NCI-H2107 (cell line): ENCODE data around the gene ZNF543.
"Not testable (repeated sequence)": the region's sequence is repeated elsewhere in the genome, so short reads cannot be mapped to it uniquely, and the experiment has no call there.

Experiments
- DNase-seq: peaks from one replicate; lab custom pipeline; 2025; lab: John Stamatoyannopoulos, UW

Gene ZNF543

DNA sequence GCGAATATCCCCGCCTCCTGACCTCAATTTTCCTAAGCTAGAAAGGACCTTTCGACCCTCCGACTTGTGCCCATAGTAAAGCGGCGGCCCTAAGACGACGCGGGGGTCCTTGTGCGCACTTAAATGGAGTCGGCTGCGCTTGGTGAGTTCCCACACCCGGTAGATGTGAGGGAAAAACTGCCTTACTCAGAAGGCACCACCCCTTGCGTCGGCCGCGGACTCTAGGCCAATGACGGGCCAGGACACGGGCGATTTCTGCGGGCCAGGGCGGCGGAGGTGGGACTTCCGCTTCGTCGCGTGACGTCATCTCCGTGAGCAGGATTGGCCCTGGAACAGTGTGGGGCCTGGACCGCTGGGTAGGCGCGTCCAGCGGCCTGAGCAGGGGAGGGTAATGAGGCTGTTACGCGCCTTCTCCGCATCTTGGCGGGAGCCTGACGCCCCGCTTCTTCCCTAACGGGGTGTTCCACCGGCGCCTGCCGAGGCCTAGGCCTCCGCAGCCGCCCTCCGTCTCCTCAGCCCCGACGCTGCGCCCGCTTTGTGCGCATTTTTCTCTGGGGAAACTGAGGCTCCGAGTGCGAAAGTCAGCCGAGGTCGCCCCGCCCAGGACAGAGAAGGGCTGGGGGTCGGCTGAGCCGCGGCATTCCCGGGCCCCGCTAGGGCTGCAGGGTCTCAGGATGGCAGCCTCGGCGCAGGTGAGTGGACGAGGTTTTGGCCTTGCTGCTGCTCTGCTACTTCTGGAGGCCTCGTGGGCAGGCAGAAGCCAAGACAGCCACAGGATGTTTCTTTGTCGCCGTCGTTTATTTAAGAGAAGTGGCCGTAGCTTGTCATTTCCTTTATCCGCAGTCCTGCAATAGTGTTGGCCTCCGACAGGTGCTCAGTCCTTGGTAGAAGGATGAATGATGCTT, at the start of gene ZNF543:
Gene ZNF543, plus strand, starts transcription at position 293 of the 905 bp plus-strand sequence. Its CDS starts 382 bp downstream, at position 675.
- DNase-seq = peak; percentile 94

DNA sequence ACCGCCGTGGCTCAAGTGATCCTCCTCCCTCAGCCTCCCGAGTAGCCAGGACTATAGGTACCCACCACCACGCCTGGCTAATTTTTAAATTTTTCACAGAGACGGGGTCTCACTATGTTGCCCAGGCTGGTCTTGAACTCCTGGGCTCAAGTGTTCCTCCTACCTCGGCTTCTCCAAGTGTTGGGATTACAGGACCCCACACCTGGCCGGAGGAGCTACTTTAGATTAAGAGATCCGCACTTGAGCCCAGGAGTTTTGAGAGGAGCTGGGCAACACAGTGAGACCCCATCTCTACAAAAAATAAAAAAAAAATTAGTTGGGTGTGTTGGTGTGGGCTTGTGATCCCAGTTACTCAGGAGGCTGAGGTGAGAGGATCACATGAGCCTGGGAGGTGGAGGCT, 49.0 kb upstream of the ZNF543 start:
- DNase-seq = no peak

DNA sequence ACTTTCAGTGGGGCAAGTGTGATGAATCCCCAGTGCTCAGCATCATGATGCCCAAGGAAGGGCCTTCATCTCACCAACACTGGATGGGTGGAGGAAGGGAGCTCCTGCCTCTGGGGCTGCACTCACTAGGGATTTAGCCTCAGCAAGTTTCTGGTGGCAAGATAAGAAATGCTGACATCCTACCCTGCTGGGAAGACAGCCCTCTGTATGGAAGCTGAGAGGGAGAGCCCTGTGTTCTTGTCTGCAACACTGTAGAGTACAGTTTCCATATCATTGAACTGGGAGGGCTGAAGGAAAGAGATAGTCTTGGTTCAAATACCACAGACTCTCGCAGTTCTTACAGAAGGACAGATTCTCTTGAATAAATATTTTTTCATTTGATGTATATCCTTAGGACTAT, 47.3 kb upstream of the ZNF543 start:
- no peak for DNase-seq

DNA sequence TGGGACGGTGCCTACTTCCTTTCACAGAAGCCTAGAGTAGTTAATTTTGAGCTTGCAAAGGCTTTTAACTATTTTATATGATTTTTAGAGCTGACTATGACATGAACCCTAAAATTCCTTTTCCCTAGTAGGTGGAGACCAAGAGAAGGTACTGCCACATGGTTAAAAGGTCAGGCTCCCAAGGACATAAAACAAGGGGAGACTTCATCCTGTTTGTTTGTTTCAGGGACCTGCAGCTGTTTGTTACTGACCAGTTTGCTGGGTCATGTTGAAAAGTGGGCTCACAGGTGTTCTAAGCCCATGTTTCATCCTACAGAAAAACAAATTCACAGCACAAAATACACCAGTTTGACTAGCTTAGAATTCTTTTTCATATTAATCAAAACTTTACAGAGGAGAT, 43.8 kb upstream of the ZNF543 start:
- DNase-seq = no peak

DNA sequence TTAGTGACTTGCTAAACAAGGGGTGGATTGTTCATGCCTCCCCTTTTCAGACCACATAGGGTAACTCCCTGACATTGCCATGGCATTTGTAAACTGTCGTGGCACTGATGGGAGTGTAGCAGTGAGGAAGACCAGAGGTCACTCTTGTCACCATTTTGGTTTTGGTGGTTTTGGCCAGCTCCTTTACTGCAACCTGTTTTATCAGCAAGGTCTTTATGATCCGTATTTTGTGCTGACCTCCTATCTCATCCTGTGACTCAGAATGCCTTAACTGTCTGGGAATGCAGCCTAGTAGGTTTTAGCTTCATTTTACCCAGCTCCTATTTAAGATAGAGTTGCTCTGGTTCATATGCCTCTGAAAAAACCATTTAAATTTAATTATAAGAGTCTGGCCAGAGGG, 41.8 kb upstream of the ZNF543 start:
- DNase-seq = not testable (repeated sequence)

DNA sequence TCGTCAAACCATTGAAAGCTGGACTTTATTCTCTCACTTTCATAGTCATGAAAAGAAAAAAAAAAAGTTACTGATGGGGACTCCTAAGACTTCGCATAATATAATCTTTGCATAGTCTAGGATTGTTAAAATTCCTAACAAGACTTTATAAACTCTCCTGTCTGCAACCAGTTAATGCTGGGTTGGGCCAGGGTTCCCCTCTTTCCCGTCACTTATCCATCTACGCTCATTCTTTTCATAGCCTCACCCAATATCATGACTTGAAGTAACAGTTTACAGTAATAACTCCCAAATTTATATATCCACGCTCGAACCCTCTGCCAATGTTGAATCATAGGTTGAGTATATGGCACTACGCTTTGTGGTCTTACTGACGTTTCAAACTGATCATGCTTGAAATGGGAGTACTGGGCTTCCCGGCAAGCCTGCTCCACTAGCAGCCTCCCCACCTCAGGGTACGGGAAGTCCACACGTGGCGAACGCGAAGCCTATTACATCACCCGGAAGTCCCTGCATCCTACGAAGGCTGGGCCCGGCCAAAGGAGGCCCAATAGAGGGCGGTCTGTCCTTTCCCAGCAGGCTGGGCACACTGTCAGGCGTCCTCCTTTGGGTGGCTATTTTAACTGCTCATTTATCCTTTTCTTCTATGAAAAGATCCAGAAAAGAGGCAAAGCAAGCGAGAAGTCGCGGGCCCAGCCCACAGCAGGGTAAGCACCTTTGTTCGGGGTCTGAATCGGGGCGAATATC, 40.7 kb upstream of the ZNF543 start:
- DNase-seq = peak; percentile 85

DNA sequence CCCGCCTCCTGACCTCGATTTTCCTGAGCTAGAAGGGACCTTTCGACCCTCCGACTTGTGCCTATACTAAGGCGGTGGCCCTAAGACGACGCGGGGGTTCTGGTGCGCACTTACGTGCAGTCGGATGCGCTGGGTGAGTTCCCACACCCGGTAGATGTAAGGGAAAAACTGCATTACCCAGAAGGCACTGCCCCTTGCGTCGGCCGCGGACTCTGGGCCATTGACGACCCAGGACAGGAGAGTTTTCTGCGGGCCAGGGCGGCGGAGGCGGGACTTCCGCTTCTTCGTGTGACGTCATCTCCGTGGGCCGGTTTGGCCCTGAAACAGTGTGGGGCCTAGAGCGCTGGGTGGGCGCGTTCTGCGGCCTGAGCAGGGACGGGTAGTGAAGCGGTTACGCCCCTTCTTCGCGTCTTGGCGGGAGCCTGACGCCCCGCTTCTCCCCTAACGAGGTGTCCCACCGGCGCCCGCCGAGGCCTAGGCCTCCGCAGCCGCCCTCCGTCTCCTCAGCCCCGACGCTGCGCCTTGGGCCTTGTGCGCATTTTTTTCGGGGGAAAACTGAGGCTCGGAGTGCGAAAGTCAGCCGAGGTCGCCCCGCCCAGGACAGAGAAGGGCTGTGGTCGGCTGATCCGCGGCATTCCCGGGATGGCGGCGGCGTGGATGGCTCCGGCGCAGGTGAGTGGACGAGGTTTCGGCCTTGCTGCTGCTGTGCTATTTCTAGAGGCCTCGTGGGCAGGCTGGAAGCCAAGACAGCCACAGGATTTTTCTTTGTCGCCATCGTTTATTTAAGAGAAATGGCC, 39.9 kb upstream of the ZNF543 start, which contains the start of gene ZNF460:
Gene ZNF460, plus strand, starts transcription at position 321 of the 797 bp plus-strand sequence. Its CDS starts 322 bp downstream, at position 643.
- DNase-seq = peak; percentile 87

DNA sequence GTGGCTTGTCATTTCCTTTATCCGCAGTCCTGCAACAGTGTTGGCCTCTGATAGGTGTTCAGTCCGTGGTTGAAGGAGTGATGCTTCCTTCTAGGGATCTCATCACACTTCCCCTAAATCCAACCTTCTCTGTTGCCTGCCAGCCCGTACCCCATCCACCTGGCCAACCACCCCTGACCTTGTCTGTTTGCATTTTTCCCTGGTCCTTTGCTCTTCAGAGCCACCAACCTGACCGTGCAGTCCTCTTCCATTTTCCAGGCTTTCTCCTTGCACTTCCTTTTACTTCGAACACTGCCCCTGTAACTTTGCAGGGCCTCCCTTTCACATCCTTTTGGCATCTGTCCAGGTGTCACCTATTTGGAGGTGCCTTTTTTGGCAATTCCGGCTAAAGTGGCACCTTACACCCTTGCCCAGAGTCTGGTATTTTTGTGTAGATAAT, 39.3 kb upstream of the ZNF543 start:
- DNase-seq = no peak

DNA sequence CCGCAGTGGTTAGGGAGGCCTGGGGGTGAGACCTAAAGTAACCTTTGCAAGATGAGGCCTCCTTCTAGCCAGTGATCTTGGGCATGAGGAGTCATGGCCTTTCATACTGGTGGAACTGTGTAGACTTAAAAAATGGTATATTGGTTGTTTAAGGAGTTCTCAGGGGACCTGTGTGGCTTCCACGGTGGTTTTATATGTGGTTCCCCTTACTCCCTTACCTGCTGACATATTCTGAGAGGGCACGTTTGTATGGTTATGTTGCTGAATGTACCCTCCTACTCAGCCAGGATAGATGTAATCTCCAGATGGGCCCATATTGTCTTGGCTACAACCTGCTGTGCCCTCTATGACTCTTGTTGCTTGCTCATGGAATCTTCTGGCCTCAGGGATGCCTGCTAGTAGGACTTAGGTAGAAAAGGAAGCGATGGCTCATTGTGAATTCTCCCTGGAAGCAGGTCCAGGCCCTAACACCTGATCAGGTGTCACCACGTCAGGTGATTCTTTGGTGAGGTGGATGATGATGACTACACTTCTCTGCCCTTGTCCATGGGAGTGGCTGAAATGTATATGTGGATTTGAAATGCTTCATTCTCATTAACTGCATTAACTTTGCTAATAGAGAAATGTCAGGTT, 38.1 kb upstream of the ZNF543 start:
- DNase-seq = no peak

DNA sequence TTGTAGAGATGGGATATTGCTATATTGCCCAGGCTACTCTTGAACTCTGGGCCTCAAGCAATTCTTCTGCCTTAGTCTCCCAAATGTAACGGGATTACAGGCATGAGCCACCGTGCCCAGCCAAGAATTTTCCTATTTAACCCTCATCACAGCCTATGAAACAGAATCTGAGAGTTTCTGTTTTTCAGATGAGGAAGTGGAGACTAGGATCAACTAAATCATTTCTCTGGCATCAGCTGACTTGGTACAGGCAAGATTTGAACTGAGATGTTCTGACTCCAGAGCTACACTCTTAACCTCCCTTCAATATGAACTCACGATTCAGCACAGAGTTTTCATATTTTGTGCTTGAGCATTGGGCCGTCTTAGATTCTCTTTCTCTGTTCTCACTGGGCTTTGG, 31.9 kb upstream of the ZNF543 start:
- DNase-seq = no peak

DNA sequence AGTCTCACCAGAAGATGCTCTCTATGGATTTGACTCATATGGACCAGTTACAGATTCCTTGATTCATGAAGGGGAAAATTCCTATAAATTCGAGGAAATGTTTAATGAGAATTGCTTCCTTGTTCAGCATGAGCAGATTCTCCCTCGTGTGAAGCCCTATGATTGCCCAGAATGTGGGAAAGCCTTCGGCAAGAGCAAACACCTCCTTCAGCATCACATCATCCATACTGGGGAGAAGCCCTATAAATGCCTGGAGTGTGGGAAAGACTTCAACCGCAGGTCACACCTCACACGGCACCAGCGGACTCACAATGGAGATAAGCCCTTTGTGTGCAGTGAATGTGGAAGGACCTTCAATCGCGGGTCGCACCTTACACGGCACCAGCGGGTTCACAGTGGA, 29.3 kb upstream of the ZNF543 start:
- no peak for DNase-seq

DNA sequence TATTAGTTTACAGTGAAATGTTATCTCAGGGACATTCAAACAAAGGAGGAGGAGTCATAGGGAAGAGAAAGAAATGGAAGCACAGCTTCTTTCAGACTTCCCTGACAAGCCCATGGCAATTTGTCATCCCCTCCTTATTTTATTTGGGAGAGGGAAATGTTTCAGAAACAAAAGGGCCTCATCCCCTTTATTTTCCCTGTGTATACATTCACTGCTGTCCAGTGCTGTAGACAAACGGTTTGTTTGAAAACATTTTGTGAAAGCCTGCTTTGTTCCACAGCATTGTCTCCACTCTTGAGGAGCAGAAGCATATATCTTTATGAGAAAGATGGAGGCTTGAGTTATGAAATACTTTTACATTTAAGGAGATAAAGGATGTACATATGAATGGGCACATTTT, 27.7 kb upstream of the ZNF543 start:
- no peak for DNase-seq

DNA sequence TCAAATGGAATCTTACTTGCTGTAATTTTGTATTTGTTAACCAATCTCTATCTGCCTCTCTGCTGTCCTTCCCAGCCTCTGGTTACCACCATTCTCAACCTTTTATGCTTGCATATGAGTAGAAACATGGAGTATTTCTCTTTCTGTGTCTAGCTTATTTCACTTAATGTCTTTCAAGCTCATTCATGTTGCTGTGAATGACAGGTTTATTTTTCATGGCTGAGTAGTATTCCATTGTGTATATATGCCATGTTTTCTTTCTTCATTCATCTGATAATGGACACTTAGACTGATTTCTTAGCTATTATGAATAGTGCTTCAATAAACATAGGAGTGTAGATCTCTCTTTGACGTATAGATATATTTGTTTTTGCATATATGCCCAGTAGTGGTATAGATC, 26.6 kb upstream of the ZNF543 start:
- no peak for DNase-seq

DNA sequence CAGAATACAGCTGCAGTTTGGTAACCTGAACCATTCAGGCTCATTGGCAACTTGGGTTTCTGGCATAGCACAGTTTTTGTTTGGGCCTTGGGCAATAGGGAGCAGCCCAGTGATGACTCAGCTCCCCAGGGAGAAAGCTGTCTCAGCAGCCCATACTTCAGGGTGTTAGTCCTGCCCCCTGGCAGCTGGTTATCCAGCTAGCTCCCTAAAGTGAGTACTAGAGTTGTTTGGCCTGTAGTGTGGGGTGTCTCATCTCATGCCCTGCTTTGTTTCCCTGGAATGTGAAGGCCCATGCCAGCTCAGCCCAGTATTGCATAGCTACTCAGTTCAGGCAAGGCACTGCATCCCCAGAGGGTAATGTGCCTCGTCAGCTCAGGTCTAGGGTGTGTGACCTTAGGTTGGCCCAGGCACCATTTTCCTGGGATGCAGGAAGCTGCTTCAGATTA, 18.2 kb upstream of the ZNF543 start:
- peak; percentile 54 for DNase-seq

DNA sequence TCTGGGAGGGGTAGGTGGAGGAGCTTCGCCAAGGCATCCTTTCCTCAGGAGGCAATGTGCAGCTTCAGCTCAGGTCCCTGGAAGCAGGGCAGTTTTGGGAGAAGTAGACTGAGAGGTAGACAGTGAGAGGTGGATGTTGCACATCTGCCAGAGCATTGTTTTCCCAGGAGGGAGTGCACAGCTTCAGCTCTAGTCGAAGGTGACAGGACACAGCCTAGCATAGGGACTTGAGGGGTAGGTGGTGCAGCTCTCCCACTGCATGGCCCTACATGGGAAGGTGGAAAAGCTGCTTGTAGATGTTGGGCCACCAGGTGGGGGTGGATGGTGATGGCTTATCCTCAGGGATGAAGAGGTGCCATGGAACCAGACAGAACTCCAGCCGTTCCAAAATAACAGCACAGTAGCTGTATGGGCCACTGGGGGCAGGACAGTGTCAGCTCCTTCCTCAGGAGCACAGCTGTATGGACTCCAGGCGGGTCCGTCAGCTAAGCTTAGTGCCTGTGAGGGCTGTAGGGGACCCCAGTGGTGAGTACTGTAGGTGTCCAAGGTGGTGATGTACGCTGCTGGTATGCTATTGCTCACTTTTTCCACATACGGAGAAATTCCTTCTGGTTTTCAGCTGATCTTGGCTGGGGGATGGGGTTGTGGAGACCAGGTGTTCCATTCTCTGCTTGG, 17.4 kb upstream of the ZNF543 start:
- no peak for DNase-seq

DNA sequence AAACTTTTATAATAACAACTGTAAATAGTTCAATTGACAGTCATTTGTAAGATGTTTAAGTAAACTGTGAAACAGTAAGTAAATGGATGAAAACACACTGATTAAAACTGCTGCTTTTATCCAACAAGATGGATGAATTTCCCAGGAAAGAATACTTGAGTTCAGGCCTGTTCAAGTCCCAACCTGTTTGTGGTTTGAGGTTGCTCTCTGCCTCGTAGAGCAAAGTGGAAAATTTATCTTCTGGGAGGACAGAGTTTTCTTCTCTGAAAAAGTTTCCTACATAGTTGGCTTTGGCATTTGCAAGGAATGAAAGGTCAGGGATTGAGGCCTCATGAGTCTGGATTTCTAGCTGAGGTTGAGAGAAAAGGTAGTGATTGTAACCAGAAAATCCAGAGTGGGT, 15.2 kb upstream of the ZNF543 start:
- no peak for DNase-seq

DNA sequence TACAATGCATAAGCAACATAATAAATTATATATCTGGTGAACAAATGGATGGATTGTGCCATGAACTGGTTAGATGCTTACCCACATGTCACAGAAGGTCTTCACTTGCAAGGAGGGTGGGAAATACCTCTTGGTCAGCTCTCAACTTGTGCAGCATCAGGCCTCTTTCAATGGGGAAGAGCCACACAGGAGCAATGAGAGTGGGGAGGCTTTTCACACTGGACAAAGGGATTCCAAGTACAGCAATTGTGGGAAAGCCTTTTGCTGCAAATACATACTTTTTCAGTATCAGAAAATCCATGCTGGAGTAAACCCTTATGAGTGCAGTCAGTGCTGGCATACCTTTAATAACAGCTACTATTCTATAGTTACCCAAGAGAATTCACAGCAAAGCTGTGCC, 11.8 kb upstream of the ZNF543 start:
- no peak for DNase-seq

DNA sequence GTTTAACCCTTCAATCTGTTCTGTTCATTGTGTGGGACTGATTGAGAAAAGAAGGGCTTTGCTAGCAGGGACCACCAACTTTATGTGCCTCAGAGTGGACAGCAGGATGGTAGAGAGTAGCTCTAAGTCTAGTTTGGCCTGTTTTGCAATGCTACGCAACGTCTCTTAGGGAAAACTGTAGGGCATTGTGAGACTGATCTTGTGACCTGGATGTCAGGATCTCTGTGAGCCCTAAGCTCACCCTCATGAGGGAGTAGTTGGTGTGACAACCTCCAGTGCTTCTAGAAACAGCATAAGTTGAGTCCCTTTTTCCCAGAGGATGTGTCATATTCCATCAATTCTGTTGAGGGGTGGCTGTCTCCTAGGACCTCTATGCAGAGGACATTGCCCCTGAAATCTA, 9.5 kb upstream of the ZNF543 start:
- DNase-seq = no peak

DNA sequence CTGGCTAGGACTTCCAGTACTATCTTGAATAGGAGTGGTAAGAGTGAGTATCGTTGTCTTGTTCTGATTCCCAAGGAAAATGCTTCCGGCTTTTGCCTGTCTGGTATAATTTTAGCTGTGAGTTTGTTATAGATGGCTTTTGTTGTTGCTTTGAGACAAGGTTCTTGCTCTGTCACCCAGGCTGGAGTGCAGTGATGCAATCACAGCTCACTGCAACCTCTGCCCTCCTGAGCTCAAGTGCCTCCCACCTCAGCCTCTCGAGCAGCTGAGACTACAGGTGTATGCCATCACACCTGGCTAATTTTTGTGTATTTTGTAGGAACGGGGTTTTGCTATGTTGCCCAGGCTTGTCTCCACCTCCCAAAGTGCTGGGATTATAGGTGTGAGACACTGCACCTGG, 6.1 kb upstream of the ZNF543 start:
- no peak for DNase-seq

DNA sequence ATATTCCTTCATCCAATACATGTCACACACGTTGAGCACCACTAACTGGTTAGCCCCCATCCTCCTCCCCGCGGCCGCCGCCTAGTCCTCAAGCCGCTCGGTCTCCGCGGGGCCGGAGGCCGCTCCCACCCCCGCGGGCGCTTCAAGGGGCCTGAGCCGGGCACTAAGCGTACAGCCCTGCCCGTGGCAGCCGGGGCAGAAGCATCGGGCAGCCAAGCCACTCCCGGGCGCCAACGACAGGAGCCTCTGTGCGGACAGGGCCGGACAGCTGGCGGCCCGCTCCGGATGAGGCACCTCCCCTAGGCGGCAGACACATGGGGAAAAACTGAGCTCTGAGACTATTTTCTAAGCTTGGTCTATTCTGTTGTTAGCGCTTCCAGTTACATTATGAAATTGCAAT, 2.8 kb upstream of the ZNF543 start:
- no peak for DNase-seq

DNA sequence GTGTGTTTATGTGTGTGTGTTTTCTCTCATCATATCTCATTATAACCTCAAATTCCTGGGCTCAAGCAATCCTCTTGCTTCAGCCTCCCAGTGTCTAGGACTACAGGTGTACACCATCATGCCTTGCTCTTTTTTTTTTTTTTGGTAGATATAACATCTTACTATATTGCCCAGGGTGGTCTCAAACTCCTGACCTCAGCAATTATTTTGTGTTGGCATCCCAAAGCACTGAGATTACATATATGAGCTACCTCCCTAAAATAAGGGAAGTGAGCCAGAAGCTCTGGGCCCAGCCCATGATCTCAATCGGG, 448 bp upstream of the ZNF543 start:
- DNase-seq = no peak
